BJ (cell line): ENCODE data around the gene CD59. TPM values are rescaled to one million over a fixed set of nuclear protein-coding genes. Genes with fewer than 3 reads are reported as not detected.

Experiments used
- CTCF ChIA-PET: fragments of 350-600 bp; formaldehyde crosslinking; extraction: SDS; loops from one replicate; lab custom pipeline; 2021; ENCODE audit warnings: antibody characterized with exemption, inconsistent platforms; lab: Yijun Ruan, JAX
- POLR2A ChIA-PET: fragments of 300-600 bp; sonication (Branson Sonifier 250); formaldehyde crosslinking; extraction: SDS; loops from one replicate; lab custom pipeline; 2021; ENCODE audit warnings: antibody characterized with exemption; lab: Charles Lee
- DNase-seq: peaks from one replicate; pipeline ENCODE4 v3.0.0-alpha.2; 2011; ENCODE audit warnings: low read depth
- H3K27me3 ChIP-seq: 2 replicates; pipeline ENCODE4 v1.6.0; 2011; ENCODE audit warnings: low read length; ENCODE audit not compliant: control insufficient read depth, insufficient read depth
- H3K36me3 ChIP-seq: 2 replicates; pipeline ENCODE4 v1.5.1; 2011; ENCODE audit warnings: low read length; ENCODE audit not compliant: control insufficient read depth, insufficient read depth
- H3K4me3 ChIP-seq: 2 replicates; pipeline ENCODE4 v1.5.1; 2011; ENCODE audit warnings: low read depth, mild to moderate bottlenecking, control low read depth, low read length
- polyA plus RNA-seq: library from polyadenylated mRNA; depleted of rRNA; stranded (reverse); fragments of >200 nt; gene quantifications from 2 replicates; pipeline ENCODE4 v1.2.3, GENCODE V29; 2011
- TF ChIP-seq, protein P1 (sequence below): IDR thresholded peaks from 2 replicates; pipeline ENCODE4 v1.5.1; 2011; ENCODE audit warnings: low read depth, mild to moderate bottlenecking, control low read depth, inconsistent platforms, low read length, moderate library complexity; ENCODE audit not compliant: insufficient read depth

CD59 gene
- polyA plus RNA-seq, 1 experiment = 1,025 TPM

DNA sequence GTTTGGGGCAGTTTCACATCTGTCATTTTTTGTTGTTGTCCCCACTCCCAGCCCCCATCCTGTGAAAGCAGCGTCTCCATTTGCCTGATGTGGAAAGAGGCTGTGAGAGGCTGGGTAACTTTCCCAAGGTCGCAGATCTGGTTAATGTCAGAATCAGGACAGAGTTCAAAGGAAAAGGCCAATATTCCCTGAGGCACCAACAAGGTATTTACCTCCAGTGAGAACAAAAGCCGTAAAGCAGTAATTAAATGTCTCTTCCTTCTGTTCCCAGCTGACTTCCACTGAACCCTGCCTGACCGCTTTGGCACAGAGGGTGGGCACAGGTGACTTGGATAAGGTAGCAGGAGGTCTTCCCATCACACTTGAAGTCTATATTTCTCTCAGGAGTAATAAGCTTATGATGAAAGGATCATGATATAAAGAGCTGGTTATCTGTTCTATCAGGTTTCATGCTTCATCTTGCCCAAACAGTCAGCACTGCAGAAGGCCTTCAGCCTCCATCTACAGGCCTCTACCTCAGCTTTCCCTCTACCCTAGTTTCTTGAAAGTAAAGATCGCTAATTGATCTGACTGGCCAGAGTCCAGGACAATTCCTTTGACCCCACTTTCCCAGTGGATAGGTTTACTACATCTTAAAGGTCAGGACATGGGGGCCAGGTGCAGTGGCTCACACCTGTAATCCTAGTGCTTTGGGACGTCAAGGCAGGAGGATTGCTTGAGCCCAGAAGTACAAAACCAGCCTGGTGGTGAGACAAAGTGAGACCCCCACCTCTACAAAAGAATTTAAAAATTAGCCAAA is 45.0 kb downstream of the CD59 start:
- CTCF ChIA-PET = interaction anchor here (0.8 to 5.4 kb wide), 14 partner anchors 22 to 530 kb away, joined by 3 to 64 read pairs (median 4); partner anchors contain the start of gene CSTF3

DNA sequence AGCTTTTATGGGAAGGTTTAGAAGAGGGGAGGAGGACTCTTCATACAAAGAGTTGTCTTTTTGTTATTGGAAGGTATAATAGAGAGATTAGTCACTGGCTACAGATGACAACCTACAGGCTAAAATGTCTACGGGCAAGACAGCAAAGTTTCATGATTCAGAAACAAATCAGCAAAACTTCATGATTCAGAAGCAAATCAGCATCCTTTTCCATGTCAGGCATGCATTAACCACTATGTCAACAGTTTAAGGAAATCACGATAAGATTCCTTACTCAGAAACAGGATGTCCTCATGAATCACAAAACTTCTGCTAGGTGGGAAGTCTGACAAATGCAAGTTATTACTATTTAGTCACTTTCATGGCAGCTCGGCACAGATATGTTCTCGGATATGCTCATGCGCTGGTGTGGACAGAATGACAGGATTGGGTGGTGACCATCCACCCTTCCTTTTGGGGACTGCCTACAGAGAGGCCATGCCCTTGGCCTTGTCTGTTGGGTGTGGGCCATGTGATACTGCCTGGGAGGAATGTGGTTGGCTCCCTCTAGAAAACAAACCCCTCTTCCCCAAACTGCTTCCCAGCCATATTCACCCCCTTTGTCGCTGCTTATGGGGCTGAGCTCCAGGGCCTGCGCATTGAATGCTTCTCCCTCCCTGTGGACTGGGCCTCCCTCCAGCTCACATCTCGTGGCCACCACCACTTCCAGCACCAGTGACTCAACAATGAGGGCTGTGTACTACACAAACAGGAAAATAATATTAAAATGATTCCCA is 45.7 kb downstream of the CD59 start:
- H3K36me3 ChIP-seq = no peaks in the 10 kb centered on the region
- ChIA-PET CTCF (interaction anchor here (0.8 to 5.4 kb wide), 15 partner anchors 23 to 525 kb away, joined by 3 to 64 read pairs (median 4); no protein-coding TSS in a partner anchor), POLR2A (interaction anchor here (0.5 to 0.6 kb wide), 2 partner anchors 362 to 529 kb away, joined by 3 to 5 read pairs; partner anchors contain the start of gene CSTF3)
- TF ChIP-seq, protein P1, sequence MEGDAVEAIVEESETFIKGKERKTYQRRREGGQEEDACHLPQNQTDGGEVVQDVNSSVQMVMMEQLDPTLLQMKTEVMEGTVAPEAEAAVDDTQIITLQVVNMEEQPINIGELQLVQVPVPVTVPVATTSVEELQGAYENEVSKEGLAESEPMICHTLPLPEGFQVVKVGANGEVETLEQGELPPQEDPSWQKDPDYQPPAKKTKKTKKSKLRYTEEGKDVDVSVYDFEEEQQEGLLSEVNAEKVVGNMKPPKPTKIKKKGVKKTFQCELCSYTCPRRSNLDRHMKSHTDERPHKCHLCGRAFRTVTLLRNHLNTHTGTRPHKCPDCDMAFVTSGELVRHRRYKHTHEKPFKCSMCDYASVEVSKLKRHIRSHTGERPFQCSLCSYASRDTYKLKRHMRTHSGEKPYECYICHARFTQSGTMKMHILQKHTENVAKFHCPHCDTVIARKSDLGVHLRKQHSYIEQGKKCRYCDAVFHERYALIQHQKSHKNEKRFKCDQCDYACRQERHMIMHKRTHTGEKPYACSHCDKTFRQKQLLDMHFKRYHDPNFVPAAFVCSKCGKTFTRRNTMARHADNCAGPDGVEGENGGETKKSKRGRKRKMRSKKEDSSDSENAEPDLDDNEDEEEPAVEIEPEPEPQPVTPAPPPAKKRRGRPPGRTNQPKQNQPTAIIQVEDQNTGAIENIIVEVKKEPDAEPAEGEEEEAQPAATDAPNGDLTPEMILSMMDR = no peak
- no peaks in the 10 kb centered on the region for H3K27me3 ChIP-seq
- no peak overlapping the region for H3K4me3 ChIP-seq
- peak; percentile 96 for DNase-seq

More for the DNA sequence above, 45.0 kb downstream of the CD59 start:
- POLR2A ChIA-PET = interaction anchor here (0.5 kb wide), 1 partner anchor 362 kb away, joined by 3 read pairs; no protein-coding TSS in a partner anchor
- Histone ChIP-seq H3K36me3 (no peaks in the 10 kb centered on the region), H3K4me3 (no peak overlapping the region), H3K27me3 (no peaks in the 10 kb centered on the region)
- TF ChIP-seq, protein P1 = no peak
- no peak for DNase-seq

DNA sequence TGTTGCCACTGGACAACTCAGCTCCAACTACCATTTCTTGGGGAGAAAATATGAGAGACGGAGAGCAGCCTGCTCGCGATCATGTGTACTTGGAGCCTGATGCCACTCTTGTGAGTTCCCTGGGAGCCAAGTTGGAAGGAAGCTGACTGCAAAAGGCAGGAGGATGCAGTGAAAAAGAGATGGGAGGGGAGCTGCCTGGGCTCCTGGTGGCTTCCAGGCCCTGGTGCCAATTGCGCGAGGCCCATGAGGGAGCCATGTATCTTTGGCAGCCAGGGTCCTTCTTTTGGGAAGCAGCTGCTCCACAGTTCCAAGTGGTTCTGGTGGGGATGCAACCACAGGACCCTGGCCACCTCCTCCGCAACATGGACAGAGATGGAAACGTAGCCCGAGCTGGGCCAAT is 46.7 kb downstream of the CD59 start:
- POLR2A ChIA-PET = interaction anchor here (0.6 kb wide), 1 partner anchor 350 kb away, joined by 3 read pairs; no protein-coding TSS in a partner anchor
- TF ChIP-seq, protein P1 = no peak

DNA sequence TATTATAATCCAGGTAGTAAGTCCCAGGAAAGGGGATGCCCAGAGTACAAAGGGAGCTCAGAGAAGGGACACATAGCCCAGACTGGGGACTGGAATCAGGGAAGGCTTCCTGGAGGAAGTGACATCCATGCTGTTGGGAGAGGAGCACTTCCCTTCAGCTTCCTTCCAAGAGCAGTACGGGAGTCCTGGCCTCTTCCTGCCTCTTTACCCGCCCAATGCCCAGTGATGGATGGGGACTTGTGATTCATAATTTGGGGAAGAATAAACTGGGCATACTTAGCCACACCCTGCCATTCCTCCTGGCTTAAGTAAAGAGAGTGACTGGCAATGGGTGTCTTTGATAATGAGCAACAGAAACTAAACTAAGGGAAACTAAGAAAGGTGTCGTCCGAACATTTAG is 47.1 kb downstream of the CD59 start:
- DNase-seq = no peak
- Histone ChIP-seq H3K4me3 (no peak overlapping the region), H3K36me3 (no peaks in the 10 kb centered on the region), H3K27me3 (no peaks in the 10 kb centered on the region)
- ChIA-PET CTCF (interaction anchor here (0.9 to 9.2 kb wide), 14 partner anchors 11 to 523 kb away, joined by 3 to 64 read pairs (median 6); partner anchors contain the start of genes CD59 and KIAA1549L), POLR2A (interaction anchor here (0.6 kb wide), 1 partner anchor 350 kb away, joined by 3 read pairs; no protein-coding TSS in a partner anchor)
- TF ChIP-seq, protein P1 = no peak

More for the DNA sequence above, 46.7 kb downstream of the CD59 start:
- CTCF ChIA-PET = interaction anchor here (0.9 to 9.2 kb wide), 15 partner anchors 28 to 524 kb away, joined by 3 to 64 read pairs (median 5); partner anchors contain the start of genes CD59 and KIAA1549L
- H3K36me3 ChIP-seq = no peaks in the 10 kb centered on the region
- DNase-seq = no peak
- no peaks in the 10 kb centered on the region for H3K27me3 ChIP-seq
- H3K4me3 ChIP-seq = no peak overlapping the region
